Erythroblast (primary cell): ENCODE measurements around the gene CPEB4.

Source experiments
- GATA1 ChIP-seq: IDR thresholded peaks from 2 replicates; pipeline ENCODE4 v1.6.1; 2011; ENCODE audit warnings: low read depth, mild to moderate bottlenecking, control low read depth, low read length, moderate library complexity
- POLR2A ChIP-seq: IDR thresholded peaks from 2 replicates; pipeline ENCODE4 v1.6.1; 2011; ENCODE audit warnings: mild to moderate bottlenecking, low read length

DNA sequence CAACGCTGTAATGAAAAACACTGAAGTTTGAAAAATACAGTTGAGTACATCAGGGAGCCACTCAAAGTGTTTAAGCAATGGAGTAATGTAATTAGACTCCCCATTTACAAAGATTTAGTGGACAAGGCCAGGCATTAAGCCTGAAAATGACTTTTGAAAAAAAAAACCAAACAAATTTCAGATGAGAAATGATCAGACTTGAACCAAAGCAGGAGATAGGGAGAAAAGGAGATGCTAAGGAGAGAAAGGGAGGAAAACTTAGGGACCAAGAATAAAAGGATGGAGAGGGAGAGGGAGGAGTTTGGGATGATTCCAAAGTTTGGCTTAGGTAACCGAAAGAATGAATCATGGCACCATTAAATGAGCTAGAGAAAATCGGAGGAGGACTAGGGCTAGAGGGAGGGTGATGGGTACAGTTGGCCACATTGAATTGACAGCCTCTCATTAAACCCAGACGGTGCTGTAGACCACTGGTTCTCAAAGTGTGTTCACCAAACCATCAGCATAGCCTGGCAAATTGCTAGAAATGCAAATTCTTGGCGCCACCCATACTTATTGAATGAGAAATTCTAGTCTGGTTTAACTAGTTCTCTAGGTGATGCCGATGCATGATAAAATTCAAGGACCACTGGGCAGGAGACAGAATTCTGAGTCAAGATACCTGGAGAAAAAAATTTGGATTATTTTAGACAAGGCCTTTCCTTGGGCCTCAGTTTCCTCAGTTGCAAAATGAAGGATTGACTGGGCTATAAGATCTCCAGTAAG, 6.2 kb upstream of the CPEB4 start:
- no peak for TF ChIP-seq GATA1
- no peak for TF ChIP-seq POLR2A
